NCI-H2107 (cell line): ENCODE measurements around the gene SCN5A.

Source experiments
- DNase-seq: peaks from one replicate; lab custom pipeline; 2025; lab: John Stamatoyannopoulos, UW

SCN5A gene

DNA sequence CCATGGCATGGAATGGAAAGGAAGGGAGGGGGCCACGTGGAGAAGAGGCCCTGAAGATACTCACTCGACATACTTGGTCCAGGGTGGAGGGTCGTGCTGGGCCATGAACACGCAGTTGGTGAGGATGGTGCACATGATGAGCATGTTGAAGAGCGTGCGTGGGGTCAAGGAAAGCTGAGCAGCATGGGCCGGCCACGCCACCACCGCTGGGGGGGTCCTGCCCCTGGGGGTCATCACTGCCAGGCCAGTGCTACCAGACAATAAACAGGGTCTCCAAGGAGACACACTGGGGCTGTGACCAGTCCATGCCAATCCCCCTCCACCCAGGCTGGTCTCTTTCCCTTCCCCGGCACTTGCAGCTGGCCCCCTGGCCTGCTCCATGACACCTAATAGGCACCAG lies 27.2 kb downstream of the SCN5A start:
- no peak for DNase-seq

DNA sequence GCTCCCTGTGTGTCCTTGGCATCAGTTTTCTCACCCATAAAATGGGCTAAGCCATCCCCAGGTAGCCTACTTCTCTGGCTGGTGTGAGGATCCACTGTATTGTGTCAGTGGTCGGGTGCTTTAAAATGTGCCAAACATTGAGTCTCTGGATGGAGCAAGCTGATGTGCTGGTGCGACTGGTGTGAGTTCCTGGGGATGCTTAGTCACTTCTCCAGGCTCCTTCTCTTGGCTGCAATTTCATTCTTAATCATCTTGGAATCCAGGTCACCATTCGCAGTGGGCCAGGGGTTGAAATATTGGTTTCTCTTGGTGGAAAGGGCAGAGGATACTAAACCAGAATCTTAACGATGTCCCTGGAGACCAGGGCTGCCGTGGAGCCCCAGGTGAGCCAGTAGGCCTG lies 29.3 kb downstream of the SCN5A start:
- DNase-seq = no peak

GRCh38 chr3:38618343-38618742 lies 31.1 kb downstream of the SCN5A start:
- DNase-seq = no peak

- no peak for DNase-seq
Measured at GRCh38 chr3:38617586-38617985, 31.9 kb downstream of the SCN5A start.

GRCh38 chr3:38617137-38617536 lies 32.4 kb downstream of the SCN5A start:
- DNase-seq = no peak

GRCh38 chr3:38616658-38617057 lies 32.8 kb downstream of the SCN5A start:
- no peak for DNase-seq

GRCh38 chr3:38616111-38616510 lies 33.4 kb downstream of the SCN5A start:
- no peak for DNase-seq

DNA sequence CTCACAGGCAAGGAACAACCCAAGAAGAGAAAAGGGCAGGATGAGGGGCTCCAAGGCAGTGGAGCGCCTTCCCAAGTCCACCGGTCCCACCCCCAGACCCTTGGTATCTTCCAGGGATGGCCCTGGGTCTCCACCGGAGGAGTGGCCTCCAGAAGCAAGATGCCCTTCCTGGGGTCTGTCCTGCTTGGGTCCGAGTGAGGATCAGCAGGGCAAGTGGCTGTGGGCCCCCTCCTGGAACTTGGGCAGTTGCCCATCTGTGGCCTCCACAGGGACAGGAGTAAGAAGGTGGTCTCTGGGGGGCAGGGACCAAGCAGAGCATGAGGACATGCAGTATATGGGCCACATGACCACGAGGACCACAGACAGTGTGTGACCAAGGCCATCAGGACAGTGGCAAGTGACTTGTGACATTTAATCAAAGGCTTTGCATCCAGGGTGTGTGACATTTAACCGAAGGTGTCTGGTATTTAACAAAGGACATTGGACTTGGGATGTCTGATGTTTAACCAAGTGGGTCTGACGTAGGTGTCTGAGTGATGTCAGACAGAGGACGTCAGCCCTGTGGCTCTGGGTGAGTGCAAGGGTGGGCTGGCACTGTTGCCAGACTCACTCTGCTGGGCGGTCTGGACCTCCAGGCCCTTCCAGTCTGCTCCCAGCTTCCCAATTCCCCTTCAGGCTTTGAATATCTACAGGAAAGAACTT lies 34.7 kb downstream of the SCN5A start:
- no peak for DNase-seq

DNA sequence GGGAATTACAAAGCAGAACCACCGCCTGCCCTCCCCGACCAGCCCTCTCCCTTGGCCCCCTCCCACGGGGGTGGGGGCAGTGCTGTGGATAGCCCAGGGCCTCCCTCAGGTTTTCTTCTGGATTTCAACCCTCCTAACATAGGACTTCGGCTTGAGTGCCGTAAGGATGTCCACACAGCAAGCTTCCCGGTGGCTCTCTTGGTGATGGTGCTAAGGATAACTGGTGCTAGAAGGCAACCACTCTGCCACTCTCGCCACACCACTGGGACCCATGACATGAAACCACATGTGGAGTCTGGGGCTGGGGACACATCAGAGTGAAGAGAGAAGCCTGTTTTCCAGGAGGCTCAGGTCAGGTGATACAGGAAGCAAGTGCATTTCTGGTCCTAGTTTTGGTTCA lies 35.4 kb downstream of the SCN5A start:
- no peak for DNase-seq

DNA sequence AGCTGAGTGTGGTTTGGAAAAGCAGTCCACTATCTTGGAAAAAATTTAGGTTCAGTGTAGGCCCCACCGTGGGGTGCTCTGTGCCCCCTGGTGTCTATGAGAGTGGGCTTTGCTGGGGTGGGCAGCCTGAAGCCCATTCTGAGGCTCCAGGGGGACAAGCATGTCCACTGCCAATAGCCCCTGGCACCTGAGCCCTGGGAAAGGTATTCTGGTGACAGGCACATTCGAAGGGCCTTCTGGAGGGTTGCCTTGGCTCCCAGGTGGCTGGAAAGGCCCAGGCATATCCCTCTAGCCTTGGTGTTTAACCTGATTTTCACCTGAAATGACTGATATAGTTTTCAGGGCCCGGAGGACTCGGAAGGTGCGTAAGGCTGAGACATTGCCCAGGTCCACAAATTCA lies 36.1 kb downstream of the SCN5A start:
- DNase-seq = no peak

- DNase-seq = no peak
Measured at GRCh38 chr3:38611866-38612265, 37.6 kb downstream of the SCN5A start.

DNA sequence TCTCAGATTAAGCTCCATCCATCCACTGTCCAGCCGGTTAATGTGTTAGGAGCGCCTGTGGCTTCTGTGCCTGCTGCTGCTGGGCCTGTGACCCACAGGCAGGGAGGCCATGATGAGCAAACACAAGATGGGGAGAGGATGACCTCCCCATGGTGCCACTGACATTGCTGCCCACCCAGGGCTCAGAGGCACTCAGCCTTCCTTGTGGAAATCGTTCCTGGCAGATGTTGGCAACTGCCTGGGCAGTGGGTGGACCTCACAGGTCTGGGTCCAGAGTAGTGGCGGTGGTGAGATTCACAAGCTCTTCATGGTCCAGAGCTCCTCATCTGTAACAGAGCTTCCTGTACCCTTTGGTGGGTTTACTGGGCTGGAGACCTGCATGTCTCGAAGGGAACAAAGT lies 38.6 kb downstream of the SCN5A start:
- no peak for DNase-seq

GRCh38 chr3:38610436-38610835 lies 39.1 kb downstream of the SCN5A start:
- DNase-seq = no peak

- no peak for DNase-seq
Measured at GRCh38 chr3:38609386-38610111, 39.9 kb downstream of the SCN5A start.

GRCh38 chr3:38608961-38609360 lies 40.5 kb downstream of the SCN5A start:
- DNase-seq = no peak

GRCh38 chr3:38608086-38608775 lies 41.3 kb downstream of the SCN5A start:
- DNase-seq = no peak

DNA sequence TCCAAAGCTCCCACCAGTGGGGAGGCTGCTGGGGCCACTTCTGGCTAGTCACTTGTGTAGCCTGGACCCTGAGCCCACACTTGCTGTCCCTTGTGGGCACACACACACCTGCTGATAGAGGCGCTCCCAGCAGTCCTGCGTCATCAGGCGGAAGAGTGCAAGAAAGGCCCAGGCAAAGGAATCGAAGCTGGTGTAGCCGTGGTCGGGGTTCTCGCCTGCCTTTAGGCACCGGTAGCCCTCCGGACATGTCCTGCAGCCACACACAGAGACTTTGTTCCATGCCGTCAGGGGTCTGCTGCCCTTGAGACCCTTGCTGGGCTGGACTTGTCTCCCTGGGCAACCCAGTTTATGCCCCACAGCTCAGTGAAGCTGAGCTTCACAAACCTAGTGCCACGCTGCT lies 42.9 kb downstream of the SCN5A start:
- DNase-seq = no peak

DNA sequence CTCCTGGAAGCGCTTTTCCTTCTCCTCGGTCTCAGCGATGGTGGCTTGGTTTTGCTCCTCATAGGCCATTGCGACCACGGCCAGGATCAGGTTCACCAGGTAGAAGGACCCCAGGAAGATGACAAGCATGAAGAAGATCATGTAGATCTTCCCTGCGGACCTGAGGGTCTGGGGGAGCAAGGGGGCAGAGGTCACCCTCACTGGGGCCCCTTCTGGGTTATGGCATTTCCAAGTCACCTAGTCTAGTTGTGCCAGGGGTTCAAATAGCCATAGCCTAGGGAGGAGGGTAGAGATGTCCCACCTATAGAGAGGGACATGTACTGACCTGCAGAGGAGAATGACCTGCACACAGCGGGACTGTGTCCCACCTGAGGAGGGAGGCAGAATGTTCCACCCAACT lies 43.5 kb downstream of the SCN5A start:
- DNase-seq = no peak

DNA sequence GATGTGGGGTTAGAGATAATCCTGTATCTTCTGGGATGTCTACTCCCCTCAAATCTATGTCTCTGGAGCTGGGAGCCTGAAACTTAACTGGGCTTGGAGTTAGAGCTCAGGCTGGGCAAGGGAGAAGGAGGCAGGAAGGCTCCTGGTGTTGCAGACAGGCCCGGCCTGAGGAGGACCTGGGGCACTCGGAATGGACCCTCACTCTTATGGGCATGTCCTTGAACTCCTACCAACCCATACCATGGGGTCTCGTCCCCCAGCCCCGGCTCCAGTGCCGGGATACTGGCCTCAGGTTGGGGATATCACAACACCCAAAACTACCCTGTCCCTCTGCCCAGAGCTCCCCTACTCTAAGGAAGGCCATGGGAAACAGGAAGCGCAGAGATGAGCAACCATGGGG lies 45.2 kb downstream of the SCN5A start:
- DNase-seq = no peak

- no peak for DNase-seq
Measured at GRCh38 chr3:38603731-38604131, 45.8 kb downstream of the SCN5A start.

DNA sequence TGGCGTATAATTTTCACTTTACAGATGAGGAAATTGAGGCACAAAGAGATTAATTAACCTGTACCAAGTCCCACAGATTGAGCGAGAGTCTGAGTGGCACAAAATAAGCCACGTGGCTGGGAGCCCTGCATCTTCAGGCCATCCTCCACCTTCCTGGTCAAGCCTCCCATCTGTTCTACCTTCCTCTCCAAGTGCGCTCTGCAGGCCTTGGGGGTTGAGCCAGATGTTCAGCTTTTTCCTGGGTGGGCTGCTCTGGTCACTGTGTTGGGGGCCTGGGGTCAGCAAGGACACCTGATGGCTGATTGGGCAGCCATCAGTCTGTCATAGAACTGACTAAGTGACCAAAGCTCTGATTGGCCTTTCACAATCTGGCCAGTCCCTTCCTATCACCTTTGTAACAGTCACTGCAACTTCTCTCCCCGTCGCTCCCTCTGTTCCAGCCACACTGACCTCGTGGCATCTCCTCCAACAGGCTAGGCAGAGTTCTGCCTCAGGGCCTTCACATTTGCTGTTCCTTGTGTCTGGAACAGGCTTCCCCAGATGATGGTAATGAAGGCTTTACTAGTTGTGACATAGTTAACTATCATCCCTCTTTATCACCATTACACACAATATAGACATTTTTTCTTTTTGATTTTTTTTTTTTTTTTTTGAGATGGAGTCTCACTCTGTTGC lies 46.8 kb downstream of the SCN5A start:
- no peak for DNase-seq

DNA sequence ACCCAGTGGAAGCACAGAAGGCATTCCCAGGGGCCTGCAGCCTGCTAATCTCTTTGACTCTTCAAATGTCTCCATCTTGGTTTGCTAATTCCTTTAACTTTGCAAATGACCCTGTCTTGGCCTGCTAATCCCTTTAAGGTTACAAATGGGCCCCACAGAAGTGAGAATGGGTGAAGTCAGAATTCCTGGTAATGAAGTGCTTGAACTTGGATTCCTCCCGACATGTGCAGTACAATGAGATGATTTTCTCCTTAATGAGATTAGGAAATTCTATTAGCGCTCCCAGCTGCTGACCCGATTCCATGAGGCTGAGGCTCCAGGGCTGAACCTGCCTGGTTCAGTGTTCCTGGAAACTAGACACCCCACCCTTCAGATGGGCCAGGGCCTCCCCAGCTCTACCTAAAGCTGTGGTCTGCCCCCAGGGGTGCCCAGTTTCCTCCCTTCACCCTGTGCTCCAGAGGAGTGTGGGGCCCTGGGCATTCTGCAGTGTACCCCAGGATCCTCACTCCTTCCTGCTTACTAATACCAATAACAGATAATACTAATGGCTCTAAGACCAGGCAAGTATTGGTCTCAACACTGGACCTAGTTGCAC lies 47.4 kb downstream of the SCN5A start:
- no peak for DNase-seq
